Activated T-cell treated with anti-CD3 and anti-CD28 coated beads for 24 hours (primary cell): ENCODE results near the gene FHIT.

Experiments
- DNase-seq: peaks from one replicate; pipeline ENCODE4 v3.0.0-alpha.2; 2020; ENCODE audit warnings: low read depth

Gene FHIT

DNA sequence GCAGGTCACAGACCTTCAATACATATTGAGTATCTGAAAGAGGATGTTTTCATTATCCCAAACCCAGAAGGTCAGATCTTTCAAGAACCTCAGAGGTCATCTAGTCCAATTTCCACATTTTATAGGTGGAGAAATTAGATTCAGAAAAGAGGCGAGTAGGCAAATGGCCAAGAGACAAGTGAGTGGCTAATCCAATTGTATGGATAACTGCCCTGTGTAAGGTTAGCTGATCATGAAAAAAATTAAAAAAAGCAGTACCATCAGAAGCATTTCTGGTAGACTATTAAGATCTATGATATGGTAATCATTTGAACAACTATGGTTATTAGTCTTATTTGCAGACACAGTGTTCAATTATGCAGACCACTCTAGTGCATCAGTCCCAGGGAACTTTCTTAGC is 1540.7 kb downstream of the FHIT start:
- no peak for DNase-seq

DNA sequence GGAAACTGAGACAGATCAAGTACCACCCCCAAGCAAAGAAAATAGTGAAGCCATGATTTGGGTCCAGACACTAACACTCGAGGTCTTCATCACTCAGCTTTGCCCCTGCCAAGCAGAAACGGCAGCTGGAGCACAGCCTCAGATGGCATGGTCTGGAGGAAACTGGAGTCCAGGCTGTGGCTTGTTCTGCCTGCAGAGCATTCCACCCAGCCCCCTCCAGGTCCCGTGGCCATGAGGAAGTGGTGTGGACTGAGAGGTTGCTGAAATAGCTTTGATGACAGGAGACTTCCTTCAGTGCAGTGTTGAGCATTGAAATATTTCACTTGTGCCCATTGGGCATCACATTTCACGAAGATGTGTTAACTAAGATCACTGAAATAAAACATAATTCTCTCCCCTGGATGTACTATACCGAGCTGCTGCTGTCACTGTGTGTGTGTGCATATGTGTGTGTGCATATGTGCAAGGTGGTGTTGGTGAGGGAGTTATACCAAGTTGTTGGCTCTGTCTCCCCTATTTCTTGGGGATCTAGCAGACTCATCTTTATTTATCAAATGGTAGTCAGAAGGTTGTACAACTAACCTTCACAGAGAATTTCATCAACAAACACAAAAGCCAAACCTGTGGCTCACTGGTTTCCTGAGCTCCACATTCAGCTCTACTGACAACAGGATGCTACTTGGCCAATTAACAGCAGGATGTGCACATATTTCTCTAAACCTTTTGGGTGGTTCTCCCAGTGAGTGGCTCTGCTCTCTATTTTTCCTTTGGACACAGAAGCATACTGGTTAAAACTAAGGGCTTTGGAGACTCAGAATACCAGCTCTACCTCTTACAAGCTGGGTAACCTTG is 1541.3 kb downstream of the FHIT start:
- DNase-seq: no peak

DNA sequence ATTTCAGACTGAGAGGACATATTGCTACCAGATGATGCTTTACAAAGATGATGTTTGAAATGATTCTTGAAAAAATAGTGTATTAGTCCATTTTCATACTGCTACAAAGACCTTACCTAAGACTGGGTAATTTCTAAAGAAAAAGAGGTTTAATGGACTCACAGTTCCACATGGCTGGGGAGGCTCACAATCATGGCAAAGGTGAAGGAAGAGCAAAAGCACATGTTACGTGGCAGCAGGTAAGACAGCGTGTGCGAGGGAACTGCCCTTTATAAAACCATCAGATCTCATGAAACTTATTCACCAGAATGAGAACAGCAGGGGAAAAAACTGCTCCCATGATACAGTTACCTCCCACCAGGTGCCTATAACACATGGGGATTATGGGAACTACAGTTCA is 1543.0 kb downstream of the FHIT start:
- DNase-seq: no peak

DNA sequence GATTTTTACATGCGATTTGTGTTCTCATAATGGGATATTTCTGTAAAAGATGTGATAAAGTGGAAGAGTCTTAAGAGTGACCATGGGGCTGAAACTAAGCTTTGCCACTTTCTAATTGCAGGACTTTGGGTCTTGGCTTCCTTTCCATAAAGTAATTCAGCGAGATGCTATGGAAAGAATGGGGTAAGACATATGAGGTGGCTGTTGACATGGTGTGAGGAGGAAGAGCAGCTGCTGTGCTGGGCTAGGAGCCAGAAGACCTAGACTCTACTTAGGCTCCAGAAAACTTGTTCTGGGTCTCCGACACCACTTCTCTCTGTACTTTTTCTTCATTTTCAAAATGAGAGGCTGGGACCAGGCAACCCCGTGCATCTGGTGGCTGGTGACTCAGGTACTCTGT is 1547.0 kb downstream of the FHIT start:
- no peak for DNase-seq

GRCh38 chr3:59699648-59700320 is 1551.5 kb downstream of the FHIT start:
- DNase-seq: no peak
